H1 (cell line): ENCODE data around the gene CD1D. TPM values are rescaled to one million over a fixed set of nuclear protein-coding genes. Genes with fewer than 3 reads are reported as not detected.

Source experiments
- FOSL1 ChIP-seq: IDR thresholded peaks from 2 replicates; pipeline ENCODE4 v1.6.1; 2011; ENCODE audit warnings: mild to moderate bottlenecking, low read depth, low read length, moderate library complexity; ENCODE audit not compliant: insufficient read depth
- SIN3A ChIP-seq, 2 experiments: IDR thresholded peaks in 1 of 2; conservative IDR thresholded peaks in 1 of 2; 2 replicates each; pipeline ENCODE4 v1.6.1; 2011 to 2012; ENCODE audit warnings: low read length in 2 of 2, improper control_type of control experiment in 1 of 2, low read depth in 1 of 2, mild to moderate bottlenecking in 1 of 2
- polyA plus RNA-seq, 7 experiments: library from polyadenylated mRNA; depleted of rRNA in 3 of 7; stranded (reverse) in 5 of 7; unstranded in 2 of 7; fragments of >200 nt in 5 of 7; fragments of 200-250 nt in 2 of 7; gene quantifications; 1 replicate in 5 of 7; 2 replicates in 1 of 7; 4 replicates in 1 of 7; pipeline versions ENCODE4 v1.2.1 to v1.2.3, GENCODE V29; 2011 to 2013; ENCODE audit warnings: missing spikeins in 2 of 7, mixed read lengths in 2 of 7
- total RNA-seq: library from RNA; stranded (reverse); fragmentation: NEBNext Ultra II Directional; extraction: Animal tissue kit (Norgen Biotek cat#: 25700); gene quantifications from 2 replicates; pipeline ENCODE4 v1.2.1, GENCODE V29; 2021

The CD1D gene
- total and polyA plus RNA-seq, 2 of the 8 experiments (the other 6 are each of a cell fraction or from before 2014, with no cell fraction given) = 1.1 to 1.6 TPM

- TF ChIP-seq FOSL1 = no peak
- TF ChIP-seq SIN3A (conservative IDR thresholded peaks at IDR 0.05 in 1 of 2, IDR thresholded peaks at IDR 0.05 in 1 of 2; ENCODE audit: low read depth in 1 of 2, low read length in 2 of 2) = no peak
Measured at GRCh38 chr1:158146739-158147138, 34.0 kb upstream of the CD1D start (continued).
